Panc1 (cell line): Measurements from ENCODE around the gene C9orf78. TPM values are rescaled to one million over a fixed set of nuclear protein-coding genes. Genes with fewer than 3 reads are reported as not detected.

Experiments used
- ATAC-seq: fragments of 200-7000 bp; cut with Tn5 transposase; 2 replicates; pipeline ENCODE4 v1.9.1; 2020; ENCODE audit warnings: mild to moderate bottlenecking, moderate library complexity
- BruUV-seq: library from RNA; stranded (reverse); fragments of 400-500 nt; replicated peaks from 2 replicates; lab custom pipeline; 2021; lab: Mats Ljungman, UMichigan
- CTCF ChIA-PET: fragments of 300-600 bp; sonication (Branson Sonifier 250); formaldehyde crosslinking; loops from one replicate; lab custom pipeline; 2022; ENCODE audit warnings: antibody characterized with exemption; lab: Charles Lee
- POLR2A ChIA-PET: fragments of 300-600 bp; sonication (Branson Sonifier 250); formaldehyde crosslinking; loops from one replicate; lab custom pipeline; 2022; ENCODE audit warnings: antibody characterized with exemption; lab: Charles Lee
- DNase-seq: peaks from one replicate; pipeline ENCODE4 v3.0.0-alpha.2; 2010; ENCODE audit warnings: low read depth, low spot score
- H3K27ac ChIP-seq: 2 replicates; pipeline ENCODE4 v1.5.1; 2011; ENCODE audit warnings: mild to moderate bottlenecking, low read length, inconsistent platforms
- H3K27me3 ChIP-seq: fragments of 200-500 bp; sonication (Bioruptor generic); 2 replicates; pipeline ENCODE4 v1.6.0; 2014; ENCODE audit warnings: low read length, inconsistent platforms; ENCODE audit not compliant: control insufficient read depth, insufficient read depth
- H3K36me3 ChIP-seq: fragments of 200-500 bp; sonication (Bioruptor generic); 2 replicates; pipeline ENCODE4 v1.5.1; 2014; ENCODE audit warnings: inconsistent platforms, mild to moderate bottlenecking, low read length, moderate library complexity; ENCODE audit not compliant: control insufficient read depth, insufficient read depth
- H3K4me1 ChIP-seq: 2 replicates; pipeline ENCODE4 v1.5.1; 2011; ENCODE audit warnings: inconsistent platforms, mild to moderate bottlenecking, low read length, moderate library complexity; ENCODE audit not compliant: control insufficient read depth, insufficient read depth
- H3K4me3 ChIP-seq, 2 experiments: 2 replicates each; pipeline ENCODE4 v1.5.1; 2011 to 2012; ENCODE audit warnings: low read depth in 2 of 2, low read length in 2 of 2, mild to moderate bottlenecking in 2 of 2, inconsistent platforms in 1 of 2, moderate library complexity in 1 of 2
- H3K9me3 ChIP-seq: fragments of 200-500 bp; sonication (Bioruptor generic); 2 replicates; pipeline ENCODE4 v1.5.1; 2014; ENCODE audit warnings: low read depth, mild to moderate bottlenecking, inconsistent platforms, low read length, moderate library complexity; ENCODE audit not compliant: control insufficient read depth, insufficient read depth
- POLR2AphosphoS5 ChIP-seq: IDR thresholded peaks from 2 replicates; pipeline ENCODE4 v1.6.1; 2012; ENCODE audit warnings: mild to moderate bottlenecking, low read depth, low read length, moderate library complexity
- SIN3A ChIP-seq: IDR thresholded peaks from 2 replicates; pipeline ENCODE4 v1.6.1; 2012; ENCODE audit warnings: low read depth, mild to moderate bottlenecking, low read length, moderate library complexity, borderline replicate concordance; ENCODE audit not compliant: insufficient read depth
- TCF7L2 ChIP-seq: IDR thresholded peaks from 2 replicates; pipeline ENCODE4 v1.6.1; 2011; ENCODE audit warnings: mild to moderate bottlenecking, low read depth, low read length, inconsistent platforms
- in situ Hi-C: cut with HindIII; loops from 2 replicates; pipeline ENCODE4 v1.10.0; 2016; ENCODE audit warnings: low sequenced_read_pairs, low pct_unique_long_range_greater_than_20kb
- intact Hi-C: fragments of 100-400 bp; cut with micrococcal nuclease; formaldehyde crosslinking; loops from one replicate; pipeline ENCODE4 v1.10.0; 2022; ENCODE audit not compliant: unreplicated experiment
- total RNA-seq: library from RNA; stranded (reverse); gene quantifications from one replicate; pipeline ENCODE4 v1.2.1, GENCODE V29; 2021; ENCODE audit not compliant: unreplicated experiment
- TF ChIP-seq, protein P1 (sequence below), 2 experiments: IDR thresholded peaks; 2 replicates each; pipeline ENCODE4 v1.6.1; 2011 to 2012; ENCODE audit warnings: low read depth in 2 of 2, control low read depth in 1 of 2, low read length in 1 of 2, mild to moderate bottlenecking in 1 of 2, moderate library complexity in 1 of 2; ENCODE audit not compliant: insufficient read depth in 1 of 2
- TF ChIP-seq, protein P2 (sequence below): fragments of 450-650 bp; IDR thresholded peaks from 2 replicates; pipeline ENCODE4 v1.5.1; 2017; ENCODE audit warnings: mild to moderate bottlenecking

C9orf78 gene
- total RNA-seq, 1 experiment from 2014 or later: 33.6 TPM

DNA sequence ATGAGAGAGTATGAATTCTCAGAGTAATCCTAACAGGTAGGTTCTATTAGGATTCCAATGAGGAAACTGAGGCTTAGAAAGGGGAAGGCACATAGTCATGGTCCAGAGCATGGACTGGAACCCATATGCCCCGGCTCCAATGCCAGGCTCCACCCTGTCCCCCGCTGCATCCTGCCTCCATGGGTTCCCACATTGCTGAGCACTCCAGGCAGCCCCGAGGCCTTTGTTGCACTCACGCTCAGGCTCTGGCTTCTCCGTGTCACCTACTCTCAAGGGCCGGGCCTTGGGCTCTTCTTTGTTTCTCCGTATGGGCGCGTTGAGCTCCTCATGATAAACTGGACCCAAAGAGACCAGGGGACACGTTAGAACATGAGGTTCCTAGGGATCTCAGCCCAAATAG lies 6.1 kb downstream of the C9orf78 start:
- intact Hi-C loops: no loop called here
- H3K27ac ChIP-seq: no peak overlapping the region
- TF ChIP-seq SIN3A (no peak), TCF7L2 (no peak), POLR2AphosphoS5 (no peak)
- TF ChIP-seq, protein P1, sequence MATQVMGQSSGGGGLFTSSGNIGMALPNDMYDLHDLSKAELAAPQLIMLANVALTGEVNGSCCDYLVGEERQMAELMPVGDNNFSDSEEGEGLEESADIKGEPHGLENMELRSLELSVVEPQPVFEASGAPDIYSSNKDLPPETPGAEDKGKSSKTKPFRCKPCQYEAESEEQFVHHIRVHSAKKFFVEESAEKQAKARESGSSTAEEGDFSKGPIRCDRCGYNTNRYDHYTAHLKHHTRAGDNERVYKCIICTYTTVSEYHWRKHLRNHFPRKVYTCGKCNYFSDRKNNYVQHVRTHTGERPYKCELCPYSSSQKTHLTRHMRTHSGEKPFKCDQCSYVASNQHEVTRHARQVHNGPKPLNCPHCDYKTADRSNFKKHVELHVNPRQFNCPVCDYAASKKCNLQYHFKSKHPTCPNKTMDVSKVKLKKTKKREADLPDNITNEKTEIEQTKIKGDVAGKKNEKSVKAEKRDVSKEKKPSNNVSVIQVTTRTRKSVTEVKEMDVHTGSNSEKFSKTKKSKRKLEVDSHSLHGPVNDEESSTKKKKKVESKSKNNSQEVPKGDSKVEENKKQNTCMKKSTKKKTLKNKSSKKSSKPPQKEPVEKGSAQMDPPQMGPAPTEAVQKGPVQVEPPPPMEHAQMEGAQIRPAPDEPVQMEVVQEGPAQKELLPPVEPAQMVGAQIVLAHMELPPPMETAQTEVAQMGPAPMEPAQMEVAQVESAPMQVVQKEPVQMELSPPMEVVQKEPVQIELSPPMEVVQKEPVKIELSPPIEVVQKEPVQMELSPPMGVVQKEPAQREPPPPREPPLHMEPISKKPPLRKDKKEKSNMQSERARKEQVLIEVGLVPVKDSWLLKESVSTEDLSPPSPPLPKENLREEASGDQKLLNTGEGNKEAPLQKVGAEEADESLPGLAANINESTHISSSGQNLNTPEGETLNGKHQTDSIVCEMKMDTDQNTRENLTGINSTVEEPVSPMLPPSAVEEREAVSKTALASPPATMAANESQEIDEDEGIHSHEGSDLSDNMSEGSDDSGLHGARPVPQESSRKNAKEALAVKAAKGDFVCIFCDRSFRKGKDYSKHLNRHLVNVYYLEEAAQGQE (IDR thresholded peaks at IDR 0.05; ENCODE audit: insufficient read depth in 1 of 2, low read depth in 2 of 2, low read length in 1 of 2): no peak
- TF ChIP-seq, protein P2, sequence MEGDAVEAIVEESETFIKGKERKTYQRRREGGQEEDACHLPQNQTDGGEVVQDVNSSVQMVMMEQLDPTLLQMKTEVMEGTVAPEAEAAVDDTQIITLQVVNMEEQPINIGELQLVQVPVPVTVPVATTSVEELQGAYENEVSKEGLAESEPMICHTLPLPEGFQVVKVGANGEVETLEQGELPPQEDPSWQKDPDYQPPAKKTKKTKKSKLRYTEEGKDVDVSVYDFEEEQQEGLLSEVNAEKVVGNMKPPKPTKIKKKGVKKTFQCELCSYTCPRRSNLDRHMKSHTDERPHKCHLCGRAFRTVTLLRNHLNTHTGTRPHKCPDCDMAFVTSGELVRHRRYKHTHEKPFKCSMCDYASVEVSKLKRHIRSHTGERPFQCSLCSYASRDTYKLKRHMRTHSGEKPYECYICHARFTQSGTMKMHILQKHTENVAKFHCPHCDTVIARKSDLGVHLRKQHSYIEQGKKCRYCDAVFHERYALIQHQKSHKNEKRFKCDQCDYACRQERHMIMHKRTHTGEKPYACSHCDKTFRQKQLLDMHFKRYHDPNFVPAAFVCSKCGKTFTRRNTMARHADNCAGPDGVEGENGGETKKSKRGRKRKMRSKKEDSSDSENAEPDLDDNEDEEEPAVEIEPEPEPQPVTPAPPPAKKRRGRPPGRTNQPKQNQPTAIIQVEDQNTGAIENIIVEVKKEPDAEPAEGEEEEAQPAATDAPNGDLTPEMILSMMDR: no peak
- DNase-seq: no peak
- ATAC-seq: no peak
- in situ Hi-C loops: no loop called here
- ChIA-PET POLR2A (no interaction called here), CTCF (interaction anchor here (0.5 to 0.6 kb wide), 2 partner anchors 242 to 381 kb away, joined by 7 to 9 read pairs; no protein-coding TSS in a partner anchor)
- no peaks in the 10 kb centered on the region for H3K9me3 ChIP-seq
- H3K36me3 ChIP-seq: peaks cover 3% of the 10 kb centered on the region; the same call in 1 of the 2 replicates
- H3K4me3 ChIP-seq: no peak overlapping the region
- BruUV-seq: no TSS peak
- H3K27me3 ChIP-seq: no peaks in the 10 kb centered on the region
- peaks cover 6% of the 10 kb centered on the region; the same call in 1 of the 2 replicates for H3K4me1 ChIP-seq

DNA sequence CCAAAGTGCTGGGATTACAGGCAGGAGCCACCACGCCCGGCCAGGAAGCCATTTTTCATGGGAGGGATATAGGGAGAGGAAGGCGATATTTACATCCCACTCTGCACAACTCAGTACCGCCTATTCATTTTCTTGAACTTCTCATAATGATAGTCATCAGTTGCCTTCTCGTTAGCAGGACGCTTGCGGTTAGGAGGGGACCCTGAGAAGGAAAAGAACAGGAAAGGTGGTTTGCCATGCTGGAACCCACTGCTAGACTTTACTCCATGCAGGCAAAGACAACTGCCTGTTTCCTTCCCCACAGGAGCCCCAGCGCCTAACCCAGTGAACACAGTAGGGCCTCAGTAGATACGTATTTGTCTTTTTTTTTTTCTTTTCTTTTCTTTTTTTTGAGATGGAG lies 7.0 kb downstream of the C9orf78 start:
- H3K27me3 ChIP-seq: no peaks in the 10 kb centered on the region
- DNase-seq (no peak), ATAC-seq (no peak)
- no peaks in the 10 kb centered on the region for H3K9me3 ChIP-seq
- H3K36me3 ChIP-seq: peaks cover 3% of the 10 kb centered on the region; the same call in 1 of the 2 replicates
- TF ChIP-seq, protein P1 (IDR thresholded peaks at IDR 0.05; ENCODE audit: insufficient read depth in 1 of 2, low read depth in 2 of 2, low read length in 1 of 2): no peak
- no peak for TF ChIP-seq SIN3A
- TF ChIP-seq, protein P2: no peak
- no peak overlapping the region for H3K27ac ChIP-seq
- in situ Hi-C loops (no loop called here), intact Hi-C loops (no loop called here)
- no TSS peak for BruUV-seq
- H3K4me1 ChIP-seq: no peaks in the 10 kb centered on the region
- ChIA-PET CTCF (interaction anchor here (0.6 kb wide), 2 partner anchors 36 to 380 kb away, joined by 4 to 9 read pairs; no protein-coding TSS in a partner anchor), POLR2A (no interaction called here)
- H3K4me3 ChIP-seq: no peak overlapping the region
